Measurements from ENCODE around the gene DNAI4.
"Not testable (repeated sequence)": the region's sequence is repeated elsewhere in the genome, so short reads cannot be mapped to it uniquely, and the experiment has no call there.

DNAI4 gene

GRCh38 chr1:66927528-66927927, 2.9 kb upstream of the DNAI4 start:
- DNase-seq, result no peak

GRCh38 chr1:66925944-66926343, 1.3 kb upstream of the DNAI4 start:
- no peak for DNase-seq

DNA sequence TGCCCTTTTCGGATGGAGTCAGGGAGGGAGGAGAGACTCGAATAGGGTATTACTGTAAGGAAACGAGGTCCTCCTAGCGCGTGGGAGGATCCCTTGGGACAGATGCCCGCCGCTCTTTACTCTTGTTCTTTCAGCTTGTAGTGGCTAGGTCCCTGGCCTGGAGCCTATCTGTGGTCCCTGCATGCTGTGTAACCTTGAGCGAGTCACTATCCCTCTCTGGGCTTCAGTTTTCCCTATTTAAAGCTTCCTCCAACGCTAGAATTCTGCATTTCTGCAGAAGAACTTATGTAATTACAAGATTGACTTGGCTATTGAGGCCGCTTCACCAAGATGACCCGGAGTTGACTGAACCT, 878 bp upstream of the DNAI4 start:
- no peak for DNase-seq

- no peak for DNase-seq
These were observed 4.1 kb downstream of the DNAI4 start for GRCh38 chr1:66920543-66920942.

GRCh38 chr1:66919828-66920227, 4.8 kb downstream of the DNAI4 start:
- DNase-seq, result no peak

DNA sequence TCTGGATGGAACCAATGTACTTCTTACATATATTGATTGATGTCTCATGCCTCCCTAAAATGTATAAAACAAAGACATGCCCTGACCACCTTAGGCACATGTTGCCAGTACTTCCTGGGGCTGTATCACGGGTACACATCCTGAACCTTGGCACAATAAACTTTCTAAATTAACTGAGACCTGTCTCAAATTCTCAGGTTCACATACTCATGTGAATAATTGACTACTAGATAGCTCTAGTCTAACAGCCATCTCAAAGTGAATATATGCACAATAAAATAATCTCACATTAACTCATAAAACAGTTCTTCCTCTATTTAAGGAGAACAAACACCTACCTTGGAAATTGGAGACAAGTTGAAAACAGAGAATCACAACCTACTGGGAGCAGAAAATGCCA, 5.6 kb downstream of the DNAI4 start:
- no peak for DNase-seq

DNA sequence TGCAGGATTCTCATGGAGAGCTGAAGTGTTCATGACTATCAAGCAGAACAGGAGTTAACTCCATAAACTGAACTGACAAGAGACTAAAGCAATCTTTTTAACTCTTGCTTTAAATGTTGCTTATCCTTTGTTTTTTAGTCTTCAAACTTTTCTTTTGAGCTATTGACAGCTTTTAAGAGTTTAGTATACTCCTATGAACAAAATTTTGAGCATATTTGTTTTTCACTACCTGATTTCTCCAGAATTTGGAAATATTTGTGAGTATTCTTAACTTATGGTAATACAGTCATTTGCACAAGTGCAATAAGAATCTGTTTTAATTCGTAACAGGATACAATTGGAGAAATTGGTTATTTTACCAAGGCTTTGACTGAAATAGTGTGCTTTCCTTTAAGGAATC, 7.2 kb downstream of the DNAI4 start:
- no peak for DNase-seq

DNA sequence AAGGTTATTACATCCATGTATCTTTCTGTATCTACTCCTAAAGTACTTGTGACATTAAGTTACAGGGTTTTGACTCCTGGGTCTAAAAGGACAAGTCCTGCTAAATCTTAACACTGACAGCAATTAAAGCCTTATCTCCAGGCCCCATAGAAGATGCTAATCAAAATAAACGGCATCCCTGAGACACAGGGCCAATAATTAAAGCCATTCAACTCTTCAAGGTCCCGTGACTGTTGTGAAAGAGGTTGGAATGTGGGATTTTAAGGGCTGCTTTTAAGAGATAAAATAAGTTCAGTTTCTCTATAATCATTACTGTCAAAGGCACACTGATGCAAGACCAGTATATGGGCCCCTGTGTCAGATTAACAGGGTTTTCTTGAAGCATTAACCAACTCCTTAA, 8.3 kb downstream of the DNAI4 start:
- DNase-seq, result no peak

DNA sequence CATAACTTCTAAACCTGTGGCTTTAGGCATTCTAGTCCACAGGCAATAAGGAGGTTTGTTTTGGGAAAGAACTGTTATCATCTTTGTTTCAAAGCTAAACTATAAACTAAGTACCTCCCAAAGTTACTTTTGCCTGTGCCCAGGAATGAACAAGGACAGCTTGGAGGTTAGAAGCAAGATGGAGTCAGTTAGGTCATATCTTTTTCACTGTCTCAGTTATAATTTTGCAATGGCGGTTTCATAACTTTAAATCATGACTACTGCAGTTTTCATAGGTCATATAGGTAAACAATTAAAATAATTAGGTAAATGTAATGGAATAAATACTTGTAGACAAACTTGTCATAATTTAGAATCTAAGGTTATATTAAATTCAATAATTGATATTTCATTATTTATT, 9.5 kb downstream of the DNAI4 start:
- DNase-seq, result not testable (repeated sequence)

DNA sequence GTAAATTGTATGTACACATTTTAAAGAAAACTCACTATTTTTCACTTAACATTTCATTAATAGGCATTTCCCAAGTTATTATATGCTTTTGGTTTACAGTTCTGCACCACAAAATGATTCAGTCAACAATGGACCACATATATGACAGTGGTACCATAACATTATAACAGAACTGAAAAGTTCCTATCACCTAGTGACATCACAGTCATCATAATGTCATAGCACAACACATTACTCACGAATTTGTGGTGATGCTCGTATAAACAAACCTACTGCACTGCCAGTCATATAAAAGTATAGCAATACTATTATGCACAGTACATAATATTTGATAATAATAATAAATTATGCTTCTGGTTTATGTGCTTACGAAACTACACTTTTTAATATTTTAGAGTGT, 30.9 kb downstream of the DNAI4 start:
- DNase-seq, result no peak

DNA sequence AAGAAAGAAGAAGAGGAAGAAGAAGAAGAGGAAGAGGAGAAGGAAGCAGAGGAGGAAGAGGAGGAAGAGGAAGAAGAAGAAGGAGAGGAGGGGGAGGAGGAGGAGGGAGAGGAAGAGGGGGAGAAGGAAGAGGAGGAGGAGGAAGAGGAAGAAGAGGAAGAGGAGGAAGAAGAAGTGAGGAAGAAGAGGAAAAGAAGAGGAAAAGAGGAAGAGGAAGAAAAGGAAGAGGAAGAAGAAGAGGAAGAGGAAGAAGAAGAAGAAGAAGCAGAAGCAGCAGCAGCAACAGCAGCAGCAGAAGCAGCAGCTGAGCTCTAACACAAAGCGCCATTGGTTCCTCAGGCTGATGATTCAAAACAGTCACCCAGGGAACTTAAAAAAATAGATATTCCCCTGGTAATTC, 34.0 kb downstream of the DNAI4 start:
- no peak for DNase-seq

DNA sequence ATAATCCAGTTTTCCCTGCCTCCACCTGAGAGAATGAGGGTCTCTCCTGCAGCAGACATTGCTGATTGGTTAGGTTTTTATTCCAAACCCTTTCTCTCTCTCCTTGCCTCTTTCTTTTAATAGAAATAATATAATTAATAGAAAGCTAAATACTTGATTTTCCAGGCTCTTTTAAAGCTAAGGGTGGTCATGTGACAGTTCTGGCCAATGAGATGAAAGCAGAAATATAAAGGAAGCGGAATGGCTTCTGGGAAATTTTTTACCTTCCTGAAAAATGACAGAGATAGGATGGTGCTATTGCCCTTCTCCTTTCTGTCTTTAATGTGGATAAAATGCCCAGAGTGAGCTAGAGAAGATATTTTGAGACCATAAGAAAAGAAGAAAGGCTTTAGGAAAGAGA, 35.6 kb downstream of the DNAI4 start:
- DNase-seq, result no peak

DNA sequence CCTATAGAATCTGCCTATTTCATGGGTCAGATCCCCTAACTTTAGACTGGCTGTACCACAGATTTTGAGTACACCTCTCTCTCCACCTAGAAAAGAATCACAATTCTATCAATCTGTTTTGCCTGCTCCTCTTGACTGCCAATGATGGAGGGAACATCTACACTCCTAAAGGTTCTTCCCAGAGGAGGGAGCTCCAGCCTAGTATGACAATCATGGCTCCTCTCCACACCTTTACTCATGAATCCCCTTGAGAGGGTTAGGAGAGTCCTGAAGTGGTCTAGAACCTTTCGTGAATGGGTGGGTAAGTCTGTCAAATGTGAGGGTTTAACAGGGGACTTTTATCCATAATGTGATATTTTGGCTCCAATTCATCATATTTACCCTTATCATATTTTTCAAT, 48.0 kb downstream of the DNAI4 start:
- no peak for DNase-seq

DNA sequence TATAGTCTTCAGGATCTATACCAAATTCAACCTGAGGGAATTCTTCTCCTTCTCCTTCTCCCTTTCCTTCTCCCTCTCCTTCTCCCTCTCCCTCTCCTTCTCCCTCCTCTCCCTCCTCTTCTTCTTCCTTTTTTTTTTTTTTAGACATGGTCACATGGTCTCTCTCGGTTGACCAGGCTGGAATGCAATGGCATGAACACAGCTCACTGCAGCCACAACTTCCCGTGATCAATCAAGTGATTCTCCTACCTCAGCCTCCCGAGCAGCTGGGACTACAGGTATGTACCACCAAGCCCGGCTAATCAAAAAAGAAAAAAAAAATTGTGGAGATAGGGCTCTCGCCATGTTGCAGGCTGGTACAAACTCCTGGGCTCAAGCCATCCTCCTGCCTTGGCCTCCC, 51.5 kb downstream of the DNAI4 start:
- DNase-seq, result no peak

DNA sequence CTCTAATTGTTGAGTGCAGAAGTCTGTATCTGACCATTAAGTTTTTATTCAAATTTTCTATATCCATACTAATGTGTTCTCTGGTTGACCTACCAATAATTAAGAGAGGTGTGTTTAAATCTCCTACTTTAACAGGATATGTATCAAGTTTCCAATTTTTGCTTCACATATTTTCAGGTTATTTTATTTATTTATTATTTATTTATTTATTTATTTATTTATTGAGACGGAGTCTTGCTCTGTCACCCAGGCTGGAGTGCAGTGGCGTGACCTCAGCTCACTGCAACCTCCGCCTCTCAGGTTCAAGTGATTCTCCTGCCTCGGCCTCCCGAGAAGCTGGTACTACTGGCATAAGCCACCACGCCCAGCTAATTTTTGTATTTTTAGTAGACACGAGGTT, 52.6 kb downstream of the DNAI4 start:
- DNase-seq, result not testable (repeated sequence)

GRCh38 chr1:66867501-66867900, 57.2 kb downstream of the DNAI4 start:
- DNase-seq, result no peak

GRCh38 chr1:66860529-66860928, 64.1 kb downstream of the DNAI4 start:
- no peak for DNase-seq

GRCh38 chr1:66853379-66853778, 71.3 kb downstream of the DNAI4 start:
- DNase-seq, result no peak

DNA sequence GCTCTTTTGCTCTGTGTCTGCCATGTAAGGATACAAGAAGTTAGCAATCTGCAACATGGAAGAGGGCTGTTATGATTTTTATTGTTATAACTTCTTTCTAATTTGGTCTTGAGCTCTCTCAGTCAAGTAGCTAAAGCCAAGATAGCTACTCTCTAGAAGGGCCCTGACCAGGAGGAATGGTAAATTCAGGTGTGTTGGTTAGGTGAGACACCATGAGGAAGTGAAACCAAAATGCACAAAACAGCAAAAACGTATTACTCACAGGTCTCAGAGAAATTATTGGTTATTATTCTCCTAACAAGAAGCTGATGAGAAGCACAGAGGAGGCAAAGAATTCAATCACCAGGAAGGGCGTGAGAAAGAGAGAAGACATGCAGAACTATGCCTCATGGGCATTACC, 71.8 kb downstream of the DNAI4 start:
- DNase-seq, result no peak

DNA sequence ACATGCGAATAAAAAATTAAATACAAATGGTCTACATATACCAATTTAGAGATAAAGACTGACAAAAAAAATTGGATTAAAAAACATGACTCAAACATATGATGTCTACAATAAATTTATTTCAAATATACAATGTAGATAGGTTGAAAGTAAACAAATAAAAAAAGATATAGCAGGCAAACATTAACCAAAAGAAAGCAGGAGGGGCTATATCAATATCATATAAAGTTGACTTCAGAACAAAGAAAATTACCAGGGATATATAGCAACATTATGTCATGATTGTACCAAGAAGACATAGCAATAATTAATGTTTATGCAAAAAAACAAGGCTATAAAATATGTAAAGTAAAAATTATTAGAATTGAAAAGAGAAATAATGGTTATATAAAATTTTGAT, 73.7 kb downstream of the DNAI4 start:
- DNase-seq, result no peak

- DNase-seq, result no peak
These were observed 76.5 kb downstream of the DNAI4 start for GRCh38 chr1:66848193-66848592.

DNA sequence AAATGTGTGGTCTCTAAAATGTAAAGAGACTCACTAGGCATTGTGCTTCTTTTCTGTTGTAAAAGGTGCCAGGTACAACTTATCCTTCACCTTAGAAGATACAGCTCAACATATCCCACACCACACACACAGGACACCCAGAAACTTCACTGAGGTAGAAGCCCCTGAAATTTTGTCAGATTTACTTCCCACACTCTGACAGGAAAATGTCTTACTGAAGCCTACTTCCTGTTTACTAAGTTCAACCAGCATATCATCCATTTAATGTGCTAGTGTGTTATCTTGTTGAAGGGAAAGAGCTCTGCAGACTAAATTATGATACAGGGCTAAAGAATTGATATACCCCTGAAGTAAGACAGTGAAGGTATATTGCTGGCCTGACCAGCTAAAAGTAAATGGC, 83.7 kb downstream of the DNAI4 start:
- DNase-seq, result no peak

DNA sequence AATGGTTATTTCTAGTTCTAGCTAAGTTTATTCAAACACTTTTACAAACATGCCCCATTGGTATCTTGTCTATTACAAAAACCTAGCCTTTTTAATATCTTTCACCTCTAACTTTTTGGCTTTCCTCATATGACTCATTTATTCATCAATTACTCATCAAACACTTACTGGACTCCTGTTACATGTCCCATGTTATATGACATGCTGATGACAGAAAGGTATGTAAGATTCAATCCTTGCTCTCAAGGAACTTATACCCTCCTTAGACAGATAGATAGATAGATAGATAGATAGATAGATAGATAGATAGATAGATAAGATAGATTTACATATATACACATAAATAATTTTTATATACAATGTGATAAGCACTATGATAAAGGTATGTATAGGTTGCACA, 89.7 kb downstream of the DNAI4 start:
- no peak for DNase-seq

DNA sequence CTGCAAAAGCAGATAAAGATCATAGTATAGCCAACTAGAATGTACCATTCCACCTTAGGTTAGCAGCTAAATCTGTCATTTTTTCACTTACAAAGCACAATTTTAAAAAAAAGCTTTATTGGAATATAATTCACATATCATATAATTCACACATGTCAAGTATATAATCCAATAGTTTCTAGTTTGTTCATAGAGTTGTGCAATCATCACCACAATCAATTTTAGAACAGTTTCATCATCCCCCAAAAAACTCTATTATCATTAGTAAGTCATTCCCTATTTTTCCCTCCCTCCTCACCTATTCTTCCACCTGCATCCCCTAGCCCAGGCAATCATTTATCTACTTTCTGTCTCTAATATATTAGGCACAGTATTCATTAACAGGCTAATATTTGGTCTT, 91.5 kb downstream of the DNAI4 start:
- DNase-seq, result no peak

DNA sequence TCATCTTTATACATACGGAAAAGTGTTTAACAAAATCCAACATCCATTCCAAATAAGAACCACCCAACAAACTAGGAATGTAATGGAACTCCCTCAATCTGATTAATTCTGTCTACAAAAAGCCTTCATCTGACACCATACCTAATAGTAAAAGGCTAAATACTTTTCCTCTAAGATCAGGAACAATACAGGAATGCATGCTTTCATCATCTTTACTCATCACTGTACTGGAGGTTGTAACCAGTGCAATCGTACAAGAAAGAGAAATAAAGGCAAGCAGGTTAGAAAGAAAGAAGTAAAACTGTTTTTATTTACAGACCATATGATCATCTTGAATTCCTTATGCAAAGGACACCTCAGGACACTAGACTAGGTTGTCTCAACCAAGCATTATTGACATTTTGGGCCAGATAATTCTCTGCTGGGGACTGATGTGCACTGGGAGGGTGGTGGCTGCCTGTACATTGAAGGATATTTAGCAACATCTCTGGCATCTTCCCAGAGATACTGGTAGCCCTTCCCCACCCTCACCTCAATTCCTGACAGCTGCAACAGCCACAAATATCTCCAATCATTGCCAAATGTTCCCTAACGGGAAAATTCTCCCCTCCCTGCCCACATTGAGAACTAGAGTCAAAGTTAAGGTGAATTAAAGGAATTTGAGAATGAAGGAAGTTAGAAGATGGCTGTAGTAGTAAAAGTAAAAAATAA, 93.0 kb downstream of the DNAI4 start:
- DNase-seq, result no peak

GRCh38 chr1:66824771-66825170, 99.9 kb downstream of the DNAI4 start:
- DNase-seq, result no peak

Data from inflammatory macrophage treated with lipopolysaccharide for 1 hour (primary cell).